ENCODE measurements around the gene LHFPL3. TPM values are rescaled to one million over a fixed set of nuclear protein-coding genes. Genes with fewer than 3 reads are reported as not detected.
"Not testable (repeated sequence)": the region's sequence is repeated elsewhere in the genome, so short reads cannot be mapped to it uniquely, and the experiment has no call there.

Gene LHFPL3
- total RNA-seq: not detected

DNA sequence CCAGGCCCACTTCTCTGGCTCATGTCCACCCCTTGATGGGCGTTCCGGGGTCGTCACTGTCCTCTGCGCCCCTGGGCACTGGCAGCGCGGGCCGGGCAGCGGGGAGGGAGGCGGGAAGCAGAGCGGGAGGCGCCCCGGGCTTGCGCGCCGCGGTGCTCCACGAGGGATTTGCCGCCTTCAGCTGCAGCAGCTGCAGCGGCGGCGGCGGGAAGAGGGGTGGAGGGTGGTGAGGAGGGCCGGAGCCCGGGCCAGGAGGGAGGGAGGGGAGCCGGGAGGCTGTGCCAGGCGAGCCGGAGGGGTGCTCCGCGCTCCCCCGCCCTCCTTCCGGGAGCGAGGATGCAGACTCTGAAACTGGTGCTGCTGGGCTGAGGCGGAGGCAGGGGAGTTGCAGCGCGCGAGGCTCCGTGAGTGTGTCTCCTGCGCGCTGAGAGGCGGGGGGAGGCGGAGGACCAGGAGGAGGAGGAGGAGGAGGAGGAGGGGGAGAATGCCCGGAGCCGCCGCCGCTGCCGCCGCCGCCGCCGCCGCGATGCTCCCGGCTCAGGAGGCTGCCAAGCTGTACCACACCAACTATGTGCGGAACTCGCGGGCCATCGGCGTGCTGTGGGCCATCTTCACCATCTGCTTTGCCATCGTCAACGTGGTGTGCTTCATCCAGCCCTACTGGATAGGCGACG, at the start of gene LHFPL3:
LHFPL3 (plus strand) TSS at position 308 of the 674 bp plus-strand sequence.
- Histone ChIP-seq H3K36me3 (no peaks in the 10 kb centered on the region), H3K27me3 (peaks cover 6 to 10% of the 10 kb centered on the region in 2 donors), H3K9me3 (no peaks in the 10 kb centered on the region), H3K4me1 (peaks cover 0 to 17% of the 10 kb centered on the region in 2 donors), H3K4me3 (peak within 1 kb of the TSS in 1 of 2 donors; percentile 34), H3K27ac (no peak within 1 kb of the TSS)
- TF ChIP-seq, protein P1, sequence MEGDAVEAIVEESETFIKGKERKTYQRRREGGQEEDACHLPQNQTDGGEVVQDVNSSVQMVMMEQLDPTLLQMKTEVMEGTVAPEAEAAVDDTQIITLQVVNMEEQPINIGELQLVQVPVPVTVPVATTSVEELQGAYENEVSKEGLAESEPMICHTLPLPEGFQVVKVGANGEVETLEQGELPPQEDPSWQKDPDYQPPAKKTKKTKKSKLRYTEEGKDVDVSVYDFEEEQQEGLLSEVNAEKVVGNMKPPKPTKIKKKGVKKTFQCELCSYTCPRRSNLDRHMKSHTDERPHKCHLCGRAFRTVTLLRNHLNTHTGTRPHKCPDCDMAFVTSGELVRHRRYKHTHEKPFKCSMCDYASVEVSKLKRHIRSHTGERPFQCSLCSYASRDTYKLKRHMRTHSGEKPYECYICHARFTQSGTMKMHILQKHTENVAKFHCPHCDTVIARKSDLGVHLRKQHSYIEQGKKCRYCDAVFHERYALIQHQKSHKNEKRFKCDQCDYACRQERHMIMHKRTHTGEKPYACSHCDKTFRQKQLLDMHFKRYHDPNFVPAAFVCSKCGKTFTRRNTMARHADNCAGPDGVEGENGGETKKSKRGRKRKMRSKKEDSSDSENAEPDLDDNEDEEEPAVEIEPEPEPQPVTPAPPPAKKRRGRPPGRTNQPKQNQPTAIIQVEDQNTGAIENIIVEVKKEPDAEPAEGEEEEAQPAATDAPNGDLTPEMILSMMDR (IDR thresholded peaks at IDR 0.05): no peak
- no peak for DNase-seq (ENCODE audit: low spot score)

DNA sequence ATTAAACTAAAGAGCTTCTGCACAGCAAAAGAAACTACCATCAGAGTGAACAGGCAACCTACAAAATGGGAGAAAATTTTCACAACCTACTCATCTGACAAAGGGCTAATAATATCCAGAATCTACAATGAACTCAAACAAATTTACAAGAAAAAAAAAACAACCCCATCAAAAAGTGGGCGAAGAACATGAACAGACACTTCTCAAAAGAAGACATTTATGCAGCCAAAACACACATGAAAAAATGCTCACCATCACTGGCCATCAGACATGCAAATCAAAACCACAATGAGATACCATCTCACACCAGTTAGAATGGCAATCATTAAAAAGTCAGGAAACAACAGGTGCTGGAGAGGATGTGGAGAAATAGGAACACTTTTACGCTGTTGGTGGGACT, 46.7 kb upstream of the LHFPL3 start:
- not testable (repeated sequence) for H3K27ac ChIP-seq; H3K27me3 ChIP-seq; H3K9me3 ChIP-seq; H3K4me3 ChIP-seq; H3K4me1 ChIP-seq; DNase-seq (ENCODE audit: low spot score); H3K36me3 ChIP-seq

DNA sequence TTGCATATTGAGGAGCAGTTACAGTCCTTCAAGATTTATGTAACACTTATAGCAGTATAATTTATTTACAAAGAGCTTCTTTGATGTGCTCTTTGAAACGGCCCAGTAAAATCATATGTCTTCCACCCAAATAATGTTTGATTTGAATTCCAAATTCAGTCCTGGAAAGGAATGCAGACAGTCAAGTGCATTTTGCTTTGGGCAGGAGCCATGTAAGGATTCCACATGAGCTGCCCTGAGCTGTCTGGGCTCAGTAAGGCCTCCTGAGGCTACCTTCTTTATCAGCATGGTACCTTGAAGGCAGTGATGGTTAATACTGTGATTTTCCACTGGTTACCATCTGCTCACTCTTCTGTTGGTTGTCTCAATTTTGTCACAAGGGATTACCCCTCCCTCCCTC, 41.6 kb upstream of the LHFPL3 start:
- DNase-seq (ENCODE audit: low spot score): no peak
- no peaks in the 10 kb centered on the region for H3K27me3 ChIP-seq
- no peak overlapping the region for H3K27ac ChIP-seq
- H3K9me3 ChIP-seq: no peaks in the 10 kb centered on the region
- TF ChIP-seq, protein P1 (IDR thresholded peaks at IDR 0.05): no peak
- no peaks in the 10 kb centered on the region for H3K36me3 ChIP-seq
- H3K4me1 ChIP-seq: no peaks in the 10 kb centered on the region
- no peak overlapping the region for H3K4me3 ChIP-seq

DNA sequence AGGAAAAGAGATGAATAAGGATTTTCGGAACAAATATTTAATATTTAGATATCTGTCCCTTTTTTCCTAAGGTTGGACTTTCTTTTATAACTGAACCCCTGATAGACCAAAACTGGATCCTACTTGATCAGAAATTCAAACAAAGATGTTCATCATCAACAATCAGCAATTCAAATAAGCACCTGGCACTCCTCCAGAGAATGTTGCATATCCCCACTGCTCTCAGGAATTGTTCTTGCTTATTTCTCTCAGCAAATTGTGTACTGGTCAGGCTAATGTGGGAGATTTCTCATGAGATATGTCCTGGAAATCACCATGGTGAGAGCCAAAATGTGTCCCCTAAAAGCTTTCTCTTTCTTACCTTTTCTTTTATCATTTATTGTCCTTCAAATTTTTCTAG, 40.3 kb upstream of the LHFPL3 start:
- Histone ChIP-seq H3K36me3 (no peaks in the 10 kb centered on the region), H3K27ac (no peak overlapping the region), H3K4me1 (no peaks in the 10 kb centered on the region), H3K9me3 (no peaks in the 10 kb centered on the region), H3K4me3 (no peak overlapping the region), H3K27me3 (no peaks in the 10 kb centered on the region)
- TF ChIP-seq, protein P1 (IDR thresholded peaks at IDR 0.05): no peak
- no peak for DNase-seq (ENCODE audit: low spot score)

DNA sequence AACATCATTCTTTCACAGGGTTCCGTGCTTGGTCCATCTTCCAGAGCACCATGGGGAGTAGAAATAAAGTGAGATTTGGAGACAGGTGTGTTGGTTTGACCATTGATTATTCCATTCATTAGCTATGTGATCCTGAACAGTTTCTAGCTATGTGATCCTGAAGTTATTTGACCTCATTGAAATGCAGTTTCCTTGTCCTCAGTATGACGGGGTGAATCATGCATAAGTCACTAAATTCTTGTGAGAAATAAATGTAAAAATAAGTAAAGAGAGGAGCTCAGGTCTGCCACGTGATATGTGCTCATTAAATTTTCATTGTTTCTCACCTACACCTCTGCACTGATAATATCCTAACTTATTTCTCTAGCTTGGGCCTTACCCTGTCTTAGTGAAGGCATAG, 34.1 kb upstream of the LHFPL3 start:
- H3K4me1 ChIP-seq: no peaks in the 10 kb centered on the region
- no peaks in the 10 kb centered on the region for H3K9me3 ChIP-seq
- H3K27ac ChIP-seq: no peak overlapping the region
- H3K36me3 ChIP-seq: no peaks in the 10 kb centered on the region
- TF ChIP-seq, protein P1 (IDR thresholded peaks at IDR 0.05): no peak
- no peaks in the 10 kb centered on the region for H3K27me3 ChIP-seq
- DNase-seq (ENCODE audit: low spot score): no peak
- no peak overlapping the region for H3K4me3 ChIP-seq

DNA sequence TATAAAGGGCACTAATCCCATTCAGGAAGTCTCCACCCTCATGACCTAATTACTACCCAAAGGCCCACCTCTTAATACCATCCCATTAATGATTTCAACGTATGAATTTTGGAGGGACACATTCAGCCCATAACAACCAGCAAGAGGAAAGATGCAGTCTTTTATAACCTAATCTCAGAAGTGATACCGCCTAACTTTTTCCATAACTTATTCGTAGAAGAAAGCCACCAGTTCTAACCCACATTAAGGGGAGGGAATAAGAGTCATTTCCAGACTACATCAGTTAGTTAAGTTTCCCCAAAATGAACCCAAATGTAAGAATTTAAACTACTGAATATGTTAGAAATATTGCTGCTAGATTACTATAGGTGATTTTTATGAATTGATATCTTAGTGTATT, 32.1 kb upstream of the LHFPL3 start:
- DNase-seq (ENCODE audit: low spot score): no peak
- H3K27ac ChIP-seq: no peak overlapping the region
- H3K4me3 ChIP-seq: no peak overlapping the region
- TF ChIP-seq, protein P1 (IDR thresholded peaks at IDR 0.05): no peak
- no peaks in the 10 kb centered on the region for H3K9me3 ChIP-seq
- no peaks in the 10 kb centered on the region for H3K4me1 ChIP-seq
- no peaks in the 10 kb centered on the region for H3K27me3 ChIP-seq
- no peaks in the 10 kb centered on the region for H3K36me3 ChIP-seq
